NCI-H1417 (cell line): ENCODE results near the gene MAPRE2.
A peak's percentile ranks its signal among the peaks of the same experiment; 100 is the strongest.
"Not testable (repeated sequence)": the region's sequence is repeated elsewhere in the genome, so short reads cannot be mapped to it uniquely, and the experiment has no call there.

Experiments
- DNase-seq, 3 experiments: peaks; one replicate each; lab custom pipeline; 2025; lab: John Stamatoyannopoulos, UW

The MAPRE2 gene

DNA sequence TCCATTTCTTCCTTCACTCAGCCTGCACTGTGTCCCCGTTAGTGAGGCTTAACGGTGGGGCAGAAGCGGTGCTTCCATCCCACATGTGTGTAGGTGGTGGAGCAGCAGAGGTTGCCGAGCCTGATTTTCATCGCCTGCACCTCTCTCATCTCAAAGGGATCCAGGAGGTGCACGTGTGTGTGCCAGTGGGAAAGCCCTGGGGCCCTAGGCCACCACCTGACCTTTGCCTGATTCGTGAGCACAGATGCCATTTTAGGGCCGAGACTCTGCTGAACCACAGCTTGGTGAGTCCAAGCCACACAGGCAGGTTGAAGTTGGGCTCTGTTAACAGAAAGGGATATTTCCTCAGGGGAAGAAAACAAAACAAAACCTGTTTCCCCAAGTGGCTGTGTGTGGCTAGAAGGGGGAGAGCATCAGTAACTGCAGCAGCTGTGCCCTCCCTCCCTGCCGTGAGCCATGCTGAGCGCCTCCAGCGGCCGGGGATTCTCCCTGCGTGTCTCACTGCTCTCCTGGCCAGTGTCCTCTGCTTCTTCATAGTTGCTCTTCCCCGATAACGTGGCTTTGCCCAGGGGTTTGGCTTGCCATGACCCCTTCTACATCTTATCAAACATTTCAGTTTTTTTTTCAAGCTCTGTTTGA, 81.5 kb downstream of the MAPRE2 start:
- DNase-seq, result peak in 2 of 3 experiments; percentile 88 to 90

DNA sequence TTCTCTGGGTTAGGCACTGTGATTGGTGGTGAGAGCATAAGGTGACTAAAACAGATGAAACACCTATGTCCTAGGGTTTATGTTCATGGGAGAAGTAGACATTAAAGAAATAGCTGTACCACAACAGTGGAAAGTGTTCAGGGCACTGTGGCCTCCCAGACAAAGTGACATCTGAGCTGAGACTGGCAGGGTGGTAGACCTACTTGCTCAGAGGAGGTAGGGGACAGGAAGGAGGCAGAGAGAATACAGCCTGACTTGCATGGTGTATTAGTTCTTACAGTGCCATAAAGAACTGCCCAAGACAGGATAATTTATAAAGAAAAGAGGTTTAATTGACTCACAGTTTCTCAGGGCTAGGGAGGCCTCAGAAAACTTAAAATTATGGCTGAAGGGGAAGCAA, 82.6 kb downstream of the MAPRE2 start:
- DNase-seq, result no peak

DNA sequence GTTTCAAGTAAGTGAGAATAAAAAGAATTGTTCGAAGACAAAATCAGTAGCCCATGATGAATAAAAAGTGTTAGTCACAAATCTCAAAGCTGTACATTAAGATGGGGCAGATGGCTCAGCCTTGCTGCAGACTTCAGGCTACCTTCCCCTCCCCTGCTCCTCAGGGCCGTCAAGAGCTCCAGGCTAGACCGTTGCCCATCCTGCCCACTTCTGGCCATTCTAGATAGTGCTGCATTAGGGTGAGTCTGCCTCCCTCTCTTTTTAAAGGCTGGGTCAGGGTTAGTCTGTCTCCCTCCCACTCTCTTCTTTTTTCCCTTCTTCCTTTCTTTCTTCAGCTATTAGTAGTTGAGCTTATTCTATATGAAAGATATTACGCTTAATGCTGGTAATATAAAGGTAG, 86.0 kb downstream of the MAPRE2 start:
- no peak for DNase-seq

DNA sequence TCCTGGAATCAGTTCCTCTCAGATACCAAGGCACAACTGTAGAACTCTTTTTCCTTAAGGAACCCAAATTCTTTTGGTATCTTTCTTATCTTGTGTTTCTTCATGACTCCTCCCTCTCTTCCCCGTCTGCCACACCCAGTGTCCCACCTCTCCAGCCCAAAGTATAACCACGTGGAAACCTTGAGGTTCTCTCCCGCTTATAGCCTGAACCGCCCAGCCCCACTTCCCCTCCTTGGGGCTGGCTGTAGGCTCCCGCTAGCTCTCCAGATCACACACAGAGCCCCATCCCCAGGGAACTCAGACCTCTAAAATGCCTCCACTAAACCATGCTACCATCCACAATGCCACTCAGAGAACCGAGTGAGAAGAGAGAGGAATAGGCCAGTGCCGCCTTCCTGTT, 87.5 kb downstream of the MAPRE2 start:
- no peak for DNase-seq

DNA sequence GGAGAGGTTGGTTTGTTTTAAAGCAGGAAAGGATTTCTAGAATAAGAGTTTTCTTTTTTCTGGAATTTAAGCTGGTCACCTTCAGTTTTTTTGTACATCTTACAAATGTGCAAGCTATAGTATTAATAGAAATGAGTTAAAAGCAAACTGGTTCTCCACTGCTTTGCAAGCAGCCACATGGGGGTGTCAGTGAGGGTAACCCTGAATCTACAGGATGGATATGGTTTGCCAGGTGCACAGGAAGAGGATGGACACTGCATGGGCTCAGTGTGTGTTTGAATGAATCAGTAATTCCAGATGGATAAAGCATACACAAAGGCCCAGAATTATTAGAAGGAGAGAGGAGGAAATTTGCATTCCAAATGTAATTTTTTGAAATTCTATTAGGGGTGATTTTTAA, 89.0 kb downstream of the MAPRE2 start:
- DNase-seq, result no peak

DNA sequence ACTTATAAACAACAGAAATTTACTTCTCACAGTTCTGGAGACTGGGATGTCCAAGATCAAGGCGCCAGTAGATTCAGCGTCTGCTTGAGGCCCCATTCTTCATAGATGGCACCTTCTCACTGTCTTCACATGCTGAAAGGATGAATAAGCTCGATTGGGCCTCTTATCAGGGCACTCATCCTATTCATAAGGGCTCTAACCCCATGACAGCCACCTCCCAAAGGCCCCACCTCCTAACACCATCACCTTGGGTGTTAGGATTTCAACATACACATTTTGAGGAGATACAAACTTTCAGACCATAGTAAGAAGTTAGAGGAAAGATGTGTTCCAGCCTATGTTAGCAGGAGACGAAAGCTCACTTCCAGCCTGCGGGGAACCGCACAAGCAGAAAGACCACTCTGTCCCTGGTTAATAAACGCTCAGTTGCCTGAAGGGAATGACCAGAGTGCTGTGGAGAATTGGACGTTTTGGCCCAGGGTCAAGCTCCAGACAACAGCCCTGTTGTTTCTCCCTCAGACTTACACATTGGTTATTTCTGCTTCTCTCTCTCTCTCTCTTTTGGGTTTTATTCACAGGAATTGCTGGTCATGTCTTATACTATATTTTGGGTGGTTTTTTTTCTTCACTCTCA, 90.3 kb downstream of the MAPRE2 start:
- DNase-seq, result no peak

DNA sequence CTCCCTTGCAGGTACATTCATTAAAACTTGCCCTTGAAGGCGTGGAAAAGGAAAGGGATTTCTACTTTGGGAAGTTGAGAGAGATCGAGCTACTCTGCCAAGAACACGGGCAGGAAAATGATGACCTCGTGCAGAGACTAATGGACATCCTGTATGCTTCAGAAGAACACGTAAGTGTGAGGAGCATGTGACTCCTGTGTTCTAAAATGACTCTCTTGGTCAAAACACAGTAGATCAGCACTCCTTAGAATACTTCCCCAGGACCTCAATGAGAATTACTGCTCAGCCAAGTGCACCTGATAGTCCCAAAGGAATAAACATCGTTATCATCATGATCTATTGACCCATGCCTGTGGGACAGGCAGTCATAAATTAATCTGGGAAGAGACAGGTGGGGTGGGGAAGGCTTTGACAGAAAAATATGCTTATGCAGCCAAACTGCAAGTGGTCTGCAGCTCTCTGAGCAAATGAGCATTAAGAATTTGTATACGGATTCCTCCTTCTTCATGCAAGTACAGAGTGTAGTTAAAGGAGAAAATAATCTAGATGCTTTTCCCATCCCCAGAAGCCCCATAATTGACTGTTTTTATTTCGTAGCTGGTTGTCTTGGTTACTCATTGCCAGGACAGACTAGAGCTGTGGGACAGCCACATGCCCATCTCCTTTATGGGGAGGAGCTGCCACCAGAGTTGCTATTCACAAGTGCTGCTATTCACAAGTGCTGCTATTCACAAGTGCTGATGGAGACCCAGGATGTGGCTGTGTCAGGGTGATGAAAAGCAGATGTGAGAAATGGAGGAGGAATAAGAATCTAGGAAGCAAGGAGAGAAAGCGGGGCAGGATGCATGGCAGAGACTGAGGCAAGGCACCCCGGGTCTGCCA, 91.0 kb downstream of the MAPRE2 start:
- no peak for DNase-seq

DNA sequence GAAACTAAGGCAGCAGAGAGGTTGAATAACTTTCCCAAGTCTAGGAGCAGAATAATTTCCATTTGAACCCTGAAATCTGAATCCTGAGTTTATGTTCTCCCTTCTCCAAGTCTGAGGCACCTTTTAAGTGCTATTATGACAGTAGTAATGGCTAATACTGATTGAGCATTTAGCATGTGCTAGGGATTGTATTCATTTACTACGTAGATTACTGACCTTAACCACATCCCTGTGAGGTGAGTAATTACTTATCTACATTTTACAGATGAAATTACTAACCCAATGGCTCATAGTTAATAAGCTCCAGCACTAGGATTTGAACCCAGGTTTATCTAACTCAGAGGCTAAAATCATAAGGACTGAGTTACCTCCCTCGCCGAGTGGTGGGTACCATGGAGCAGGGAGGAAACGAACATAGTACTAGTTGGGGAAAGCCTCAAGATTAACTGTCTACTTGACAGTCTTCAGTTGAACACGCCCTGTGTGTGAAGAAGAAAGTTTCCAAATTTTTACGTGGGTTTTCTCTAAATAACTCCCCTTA, 93.0 kb downstream of the MAPRE2 start:
- no peak for DNase-seq

DNA sequence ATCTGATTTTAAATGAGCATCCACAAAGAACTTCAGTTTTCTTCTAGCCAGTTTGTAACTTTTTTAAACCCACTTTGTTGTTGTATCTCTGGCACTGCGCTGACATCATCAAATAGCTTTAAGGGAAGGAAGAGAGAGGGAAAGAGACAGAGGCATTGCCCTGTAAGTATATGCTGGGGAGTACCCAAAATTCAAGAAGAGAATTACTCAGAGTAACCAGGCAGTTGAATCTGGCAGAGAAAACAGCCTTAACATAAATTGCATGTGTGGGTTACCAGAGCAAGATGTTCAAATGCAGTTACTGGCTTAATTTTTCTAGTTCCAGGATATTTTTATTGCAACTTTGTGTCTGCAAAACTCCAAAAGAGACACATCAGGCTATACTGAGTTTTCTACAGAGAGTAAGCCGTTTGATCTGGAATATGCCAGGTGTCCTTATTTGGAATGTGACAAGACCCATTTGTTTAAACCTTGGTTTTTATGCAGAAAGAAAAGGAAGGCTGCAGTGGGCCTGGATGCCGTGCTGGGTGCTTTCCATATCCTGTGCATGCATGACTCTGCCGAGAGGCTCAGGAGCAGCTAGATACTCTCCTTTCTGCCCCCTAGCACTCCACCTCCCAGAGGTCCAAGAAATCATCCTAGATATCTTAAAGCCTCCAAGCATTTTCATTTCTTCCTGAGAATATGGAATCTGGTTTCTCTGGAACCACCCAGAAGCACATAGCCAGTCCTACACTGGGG, 93.7 kb downstream of the MAPRE2 start:
- no peak for DNase-seq

DNA sequence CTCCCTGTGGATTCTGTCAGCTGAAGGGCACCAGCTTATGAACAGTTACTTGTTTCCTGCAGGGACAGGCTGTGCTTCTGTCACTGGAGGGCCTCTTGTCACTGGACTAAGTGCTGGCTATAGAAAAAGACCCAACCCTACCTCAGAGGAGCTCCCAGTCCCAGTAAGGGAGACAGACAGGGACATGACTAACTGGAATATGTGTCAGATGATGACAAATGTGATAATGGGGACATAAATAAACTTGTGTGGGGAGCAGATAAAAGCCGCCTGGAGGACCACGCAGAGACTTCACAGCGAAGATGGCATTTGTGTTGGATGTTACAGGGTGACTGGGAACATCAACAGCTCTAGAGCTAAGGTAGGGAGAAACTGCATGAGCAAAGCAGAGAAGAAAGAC, 95.0 kb downstream of the MAPRE2 start:
- peak in 1 of 3 experiments; percentile 4 for DNase-seq

DNA sequence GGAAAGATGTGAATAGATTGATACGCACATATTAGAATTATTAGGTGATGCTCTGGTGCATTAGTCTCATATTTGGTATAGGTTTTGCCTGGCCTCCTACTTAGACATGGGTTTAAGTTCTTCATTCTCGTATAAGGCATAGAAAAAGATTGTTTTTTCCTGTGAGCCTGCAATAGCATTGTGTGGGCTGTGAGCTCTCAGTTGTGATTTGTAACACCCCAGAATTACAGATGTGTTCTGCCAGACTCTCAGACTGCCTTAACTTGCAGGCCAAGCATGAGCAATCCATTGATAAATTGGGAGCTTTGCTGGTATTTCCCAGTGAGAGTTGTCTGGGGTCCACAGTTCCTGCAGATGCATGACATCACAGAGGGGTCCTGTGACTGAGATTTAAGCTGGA, 95.7 kb downstream of the MAPRE2 start:
- DNase-seq, result no peak

DNA sequence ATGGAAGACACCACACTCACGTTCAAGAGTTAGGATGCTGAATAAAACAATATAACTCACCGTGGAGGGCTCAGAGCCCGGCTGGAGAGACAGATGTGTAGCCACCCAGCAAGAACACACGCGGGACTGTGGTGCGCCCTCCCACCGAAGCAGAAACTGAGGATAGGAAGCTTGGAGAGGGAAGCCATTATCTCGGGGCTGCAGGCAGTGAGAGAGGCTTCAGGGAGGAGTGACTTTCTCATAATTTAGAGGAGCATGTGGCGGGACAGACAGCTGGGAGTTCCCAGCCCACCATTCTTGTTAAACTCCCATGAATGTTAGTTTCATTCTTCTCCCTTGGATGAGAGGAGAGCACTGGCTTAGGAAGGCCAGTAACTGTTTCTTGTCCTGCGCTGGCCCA, 96.4 kb downstream of the MAPRE2 start:
- DNase-seq, result no peak

DNA sequence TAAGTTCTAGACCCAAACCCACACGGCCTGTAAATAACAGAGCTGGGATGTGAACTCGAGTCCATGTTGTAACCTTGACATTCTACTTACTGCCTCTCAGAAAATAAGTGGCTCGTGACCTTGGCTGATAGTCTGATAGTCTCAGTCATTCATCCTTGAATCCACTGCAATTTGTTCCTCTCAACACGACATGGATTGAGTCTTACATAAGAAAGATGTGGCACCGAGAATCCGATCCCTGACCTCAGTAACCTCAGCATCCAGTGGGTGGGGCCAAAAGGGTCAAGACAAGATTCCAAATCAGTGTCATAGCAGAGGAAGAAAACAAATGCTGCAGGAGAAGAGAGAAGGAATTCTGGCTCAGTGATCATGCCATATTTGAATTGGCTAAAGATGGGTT, 97.6 kb downstream of the MAPRE2 start:
- DNase-seq, result peak in 1 of 3 experiments; percentile 59

DNA sequence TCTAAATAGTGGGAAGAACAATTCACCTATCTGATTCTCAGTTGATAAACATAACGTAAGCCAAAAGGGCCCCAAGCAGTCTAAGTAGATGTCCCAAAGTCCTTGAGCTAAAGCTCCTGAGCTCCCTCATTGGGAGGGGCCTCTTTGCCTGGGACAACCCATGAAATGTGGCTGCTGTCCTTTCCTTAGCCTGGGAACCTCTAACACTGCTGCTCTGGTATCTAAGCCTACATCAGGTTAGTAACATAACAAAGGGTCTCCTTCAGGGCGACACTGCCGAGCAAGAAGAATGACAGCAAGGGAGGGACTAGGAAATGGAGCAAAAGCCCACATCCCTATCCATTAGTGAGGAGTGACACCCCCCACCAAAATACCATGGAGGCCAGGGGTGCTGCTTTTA, 98.3 kb downstream of the MAPRE2 start:
- no peak for DNase-seq

DNA sequence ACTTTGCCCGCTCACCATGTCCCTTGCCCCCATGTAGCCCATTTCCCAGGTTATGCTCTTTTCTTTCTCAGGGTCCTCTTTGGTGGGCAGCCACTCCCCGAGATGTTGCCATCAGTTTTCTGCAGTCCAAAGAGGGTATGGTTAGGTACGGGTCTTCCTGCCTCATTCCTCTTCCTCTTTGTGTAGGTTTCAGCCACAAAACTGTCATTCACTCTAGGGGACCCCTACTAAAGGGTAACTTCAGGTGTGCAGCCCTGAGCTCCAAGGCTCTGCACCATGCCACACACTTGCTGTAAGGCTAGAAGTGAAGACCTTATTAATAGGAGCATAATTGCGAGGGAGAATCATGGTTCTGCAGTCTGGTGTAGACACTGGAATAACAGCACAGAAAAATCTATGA, 99.9 kb downstream of the MAPRE2 start:
- DNase-seq, result no peak

DNA sequence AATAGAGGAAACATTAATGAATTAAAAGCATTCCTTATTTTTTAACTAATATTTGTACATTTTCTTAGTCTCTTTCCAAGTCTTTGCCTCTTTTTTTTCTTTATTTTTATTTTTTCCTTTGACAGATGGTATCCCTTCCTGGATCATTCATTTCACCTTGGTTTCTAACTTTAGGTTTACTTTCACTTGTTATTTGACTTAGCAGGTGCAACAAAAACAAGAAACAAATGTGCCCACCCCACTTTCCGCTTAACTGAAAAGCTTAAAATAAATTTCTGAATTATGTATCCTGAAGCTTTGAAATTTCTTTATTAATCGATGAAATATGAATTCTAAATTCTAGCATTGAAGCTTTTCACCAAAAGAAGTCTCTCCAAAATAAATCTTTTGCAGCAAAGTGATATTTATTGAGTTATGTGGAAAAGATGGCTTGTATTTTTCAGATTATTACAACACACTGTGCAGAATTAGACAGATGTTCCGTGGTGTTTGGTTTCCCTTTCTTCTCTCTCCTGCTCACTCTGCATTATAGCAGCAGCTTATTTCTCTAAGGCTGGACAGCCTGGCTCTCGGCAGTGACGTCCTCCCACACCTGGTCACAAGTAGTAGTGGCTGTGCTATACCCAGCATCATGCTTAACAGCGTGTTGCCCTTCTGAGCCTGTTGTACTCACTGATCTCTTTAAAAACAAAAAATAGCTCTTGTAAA, 100.5 kb downstream of the MAPRE2 start:
- peak in 1 of 3 experiments; percentile 38 for DNase-seq

DNA sequence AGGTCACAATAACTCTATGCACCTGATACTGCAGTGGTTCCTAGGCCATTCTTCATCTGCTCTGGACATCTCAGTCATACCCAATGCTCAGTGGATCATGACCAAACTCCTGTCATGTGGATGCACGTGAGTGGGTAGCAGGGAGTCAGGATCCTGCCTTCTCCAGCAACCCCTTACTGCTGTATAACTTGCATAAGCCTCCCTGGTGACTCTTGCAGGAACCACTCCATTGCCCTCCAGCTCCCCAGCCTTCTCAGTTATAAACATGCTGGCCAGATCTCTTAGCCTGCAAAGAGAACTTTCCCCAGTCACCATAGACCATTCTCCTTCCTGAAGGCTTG, 101.0 kb downstream of the MAPRE2 start:
- DNase-seq, result no peak

DNA sequence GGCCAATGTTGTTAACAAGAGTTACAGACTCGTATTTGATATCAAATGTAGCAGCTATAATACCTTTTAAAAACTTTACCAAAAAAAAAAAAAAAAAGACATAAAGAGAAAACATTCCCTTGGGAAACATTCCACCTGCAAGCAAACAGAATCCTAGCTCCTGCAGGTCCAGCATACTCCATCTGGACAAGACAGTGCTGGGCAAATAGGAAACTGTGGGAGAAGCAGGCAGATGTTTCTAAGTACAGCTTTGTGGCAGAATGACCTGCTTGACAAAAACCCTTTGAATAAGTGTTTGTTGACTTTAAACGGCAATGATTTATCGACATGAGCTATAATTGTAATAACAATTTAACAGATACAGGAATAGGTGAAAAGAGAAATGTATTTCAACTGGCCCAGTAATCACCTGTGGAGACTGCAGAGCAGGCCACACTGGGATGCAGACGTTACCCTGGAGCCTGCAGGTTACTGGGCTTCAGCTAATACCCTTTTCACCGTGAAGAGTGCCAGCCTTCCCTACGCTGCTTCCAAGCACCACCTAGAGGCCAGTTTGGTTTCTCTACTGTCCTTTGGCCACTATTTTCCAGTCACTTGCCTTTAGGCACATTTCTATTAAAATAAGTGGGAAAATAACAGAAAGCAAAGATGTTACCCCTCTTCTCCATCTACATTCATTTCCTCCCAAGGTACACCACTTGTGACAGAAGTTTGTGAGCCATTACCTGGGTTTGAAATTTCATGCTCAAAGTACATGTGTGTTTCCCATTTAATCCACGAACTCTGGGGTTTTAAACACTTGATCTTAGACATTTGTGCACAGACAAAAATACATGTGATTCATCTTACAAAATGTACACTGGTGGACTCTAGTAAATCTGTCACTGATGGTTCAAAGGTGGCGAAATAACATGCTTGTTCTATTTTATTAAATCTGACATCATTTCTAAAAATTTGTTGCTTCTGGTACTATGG, 102.7 kb downstream of the MAPRE2 start:
- DNase-seq, result peak; percentile 88 to 100 (median 91)

DNA sequence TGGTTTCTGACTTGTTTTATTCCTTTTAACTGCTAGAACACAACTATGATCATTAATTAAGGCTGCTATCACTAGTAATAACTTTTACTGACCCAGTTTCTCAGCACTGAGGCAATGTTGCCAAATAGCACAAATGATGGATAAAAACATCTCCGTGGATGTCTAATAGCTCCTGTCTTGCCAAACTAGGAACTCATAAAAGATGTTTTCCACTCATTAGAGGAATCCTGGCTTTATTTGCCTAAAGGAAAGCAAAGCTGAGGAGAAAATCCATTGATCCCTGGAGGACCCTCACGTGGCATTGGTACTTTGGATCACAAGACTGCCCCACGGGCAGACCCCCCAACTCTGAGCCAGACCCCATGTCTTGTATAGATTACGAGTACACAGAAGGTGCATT, 103.5 kb downstream of the MAPRE2 start:
- peak in 1 of 3 experiments; percentile 38 for DNase-seq

DNA sequence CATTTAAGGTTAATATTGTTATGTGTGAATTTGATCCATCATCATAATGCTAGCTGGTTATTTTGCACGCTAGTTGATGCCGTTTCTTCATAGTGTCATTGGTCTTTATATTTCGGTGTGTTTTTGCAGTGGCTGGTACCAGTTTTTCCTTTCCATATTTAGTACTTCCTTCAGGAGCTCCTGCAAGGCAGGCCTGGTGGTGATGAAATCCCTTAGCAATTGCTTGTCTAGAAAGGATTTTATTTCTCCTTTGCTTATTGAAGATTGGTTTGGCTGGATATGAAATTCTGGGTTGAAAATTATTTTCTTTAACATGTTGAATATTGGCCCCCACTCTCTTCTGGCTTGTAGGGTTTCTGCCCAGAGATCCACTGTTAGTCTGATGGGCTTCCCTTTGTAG, 109.0 kb downstream of the MAPRE2 start:
- not testable (repeated sequence) for DNase-seq
